ENCODE measurements around the gene HAUS7. TPM values are rescaled to one million over a fixed set of nuclear protein-coding genes. Genes with fewer than 3 reads are reported as not detected.

The HAUS7 gene
- total and polyA plus RNA-seq, 2 of the 8 experiments (the other 6 are each of a cell fraction or from before 2014, with no cell fraction given): 45.4 to 54.0 TPM

DNA sequence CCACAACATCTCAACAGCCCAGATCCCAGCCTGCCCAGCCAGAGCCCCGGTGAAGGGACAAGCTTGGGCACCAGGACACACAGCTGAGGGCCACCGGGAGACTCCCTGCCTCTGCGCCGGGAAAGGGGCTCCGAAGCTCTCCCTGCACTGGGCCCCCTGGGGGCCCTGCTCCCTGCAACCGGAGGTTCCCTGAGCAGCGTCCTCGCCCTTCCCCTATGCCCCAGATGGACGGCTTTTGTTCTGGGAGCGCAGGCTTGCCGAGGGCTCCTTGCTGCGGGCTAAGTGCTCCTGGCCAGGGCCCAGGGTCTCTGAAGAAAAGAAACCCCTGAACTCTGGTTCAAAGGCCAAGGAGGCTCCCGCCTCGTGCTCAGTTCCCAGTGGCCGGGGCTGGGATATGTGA is 60.0 kb downstream of the HAUS7 start (continued):
- TF ChIP-seq, protein P1, sequence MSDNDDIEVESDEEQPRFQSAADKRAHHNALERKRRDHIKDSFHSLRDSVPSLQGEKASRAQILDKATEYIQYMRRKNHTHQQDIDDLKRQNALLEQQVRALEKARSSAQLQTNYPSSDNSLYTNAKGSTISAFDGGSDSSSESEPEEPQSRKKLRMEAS (IDR thresholded peaks at IDR 0.05): no peak
- no peak for TF ChIP-seq BACH1 (IDR thresholded peaks at IDR 0.05; ENCODE audit: low read length)
- TF ChIP-seq YY1 (IDR thresholded peaks at IDR 0.05; ENCODE audit: low read depth, low read length): no peak
- no peak for TF ChIP-seq BRCA1 (IDR thresholded peaks at IDR 0.05; ENCODE audit: low read depth, low read length)
- no peak for TF ChIP-seq RNF2 (IDR thresholded peaks at IDR 0.05; ENCODE audit: borderline replicate concordance, low read depth, low read length, missing control alignments, poor library complexity, severe bottlenecking)
- no peak for TF ChIP-seq SAP30 (IDR thresholded peaks at IDR 0.05; ENCODE audit: insufficient read depth, insufficient replicate concordance, low read length)
